Panc1 (cell line): ENCODE data around the gene ADAMTS7.

Experiments
- POLR2AphosphoS5 ChIP-seq: IDR thresholded peaks from 2 replicates; pipeline ENCODE4 v1.6.1; 2012; ENCODE audit warnings: mild to moderate bottlenecking, low read depth, low read length, moderate library complexity
- SIN3A ChIP-seq: IDR thresholded peaks from 2 replicates; pipeline ENCODE4 v1.6.1; 2012; ENCODE audit warnings: low read depth, mild to moderate bottlenecking, low read length, moderate library complexity, borderline replicate concordance; ENCODE audit not compliant: insufficient read depth
- TCF7L2 ChIP-seq: IDR thresholded peaks from 2 replicates; pipeline ENCODE4 v1.6.1; 2011; ENCODE audit warnings: mild to moderate bottlenecking, low read depth, low read length, inconsistent platforms
- TF ChIP-seq, protein P1 (sequence below): fragments of 450-650 bp; IDR thresholded peaks from 2 replicates; pipeline ENCODE4 v1.5.1; 2017; ENCODE audit warnings: mild to moderate bottlenecking
- TF ChIP-seq, protein P2 (sequence below), 2 experiments: IDR thresholded peaks; 2 replicates each; pipeline ENCODE4 v1.6.1; 2011 to 2012; ENCODE audit warnings: low read depth in 2 of 2, control low read depth in 1 of 2, low read length in 1 of 2, mild to moderate bottlenecking in 1 of 2, moderate library complexity in 1 of 2; ENCODE audit not compliant: insufficient read depth in 1 of 2

DNA sequence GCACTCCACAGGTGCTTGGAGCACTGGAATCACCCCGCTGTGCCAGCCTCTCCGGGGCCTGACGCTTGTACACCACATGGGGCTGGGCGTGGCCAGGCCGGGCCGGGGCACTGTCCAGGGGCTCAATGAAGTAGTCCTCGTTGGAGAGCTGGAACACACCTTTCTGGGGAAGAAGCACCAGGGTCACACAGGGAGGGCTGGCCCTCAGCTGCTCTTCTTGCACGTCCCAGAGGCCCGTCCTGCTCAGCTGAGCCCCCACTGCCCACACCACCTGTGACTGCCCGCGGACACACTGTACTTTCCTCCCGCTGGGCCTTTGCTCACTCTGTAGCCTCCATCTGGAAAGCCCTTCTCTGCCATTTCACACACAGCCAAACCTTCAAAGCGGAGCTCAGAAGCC, 13.3 kb downstream of the ADAMTS7 start:
- TF ChIP-seq, protein P1, sequence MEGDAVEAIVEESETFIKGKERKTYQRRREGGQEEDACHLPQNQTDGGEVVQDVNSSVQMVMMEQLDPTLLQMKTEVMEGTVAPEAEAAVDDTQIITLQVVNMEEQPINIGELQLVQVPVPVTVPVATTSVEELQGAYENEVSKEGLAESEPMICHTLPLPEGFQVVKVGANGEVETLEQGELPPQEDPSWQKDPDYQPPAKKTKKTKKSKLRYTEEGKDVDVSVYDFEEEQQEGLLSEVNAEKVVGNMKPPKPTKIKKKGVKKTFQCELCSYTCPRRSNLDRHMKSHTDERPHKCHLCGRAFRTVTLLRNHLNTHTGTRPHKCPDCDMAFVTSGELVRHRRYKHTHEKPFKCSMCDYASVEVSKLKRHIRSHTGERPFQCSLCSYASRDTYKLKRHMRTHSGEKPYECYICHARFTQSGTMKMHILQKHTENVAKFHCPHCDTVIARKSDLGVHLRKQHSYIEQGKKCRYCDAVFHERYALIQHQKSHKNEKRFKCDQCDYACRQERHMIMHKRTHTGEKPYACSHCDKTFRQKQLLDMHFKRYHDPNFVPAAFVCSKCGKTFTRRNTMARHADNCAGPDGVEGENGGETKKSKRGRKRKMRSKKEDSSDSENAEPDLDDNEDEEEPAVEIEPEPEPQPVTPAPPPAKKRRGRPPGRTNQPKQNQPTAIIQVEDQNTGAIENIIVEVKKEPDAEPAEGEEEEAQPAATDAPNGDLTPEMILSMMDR, result no peak
- TF ChIP-seq TCF7L2 (no peak), POLR2AphosphoS5 (no peak), SIN3A (no peak)
- TF ChIP-seq, protein P2, sequence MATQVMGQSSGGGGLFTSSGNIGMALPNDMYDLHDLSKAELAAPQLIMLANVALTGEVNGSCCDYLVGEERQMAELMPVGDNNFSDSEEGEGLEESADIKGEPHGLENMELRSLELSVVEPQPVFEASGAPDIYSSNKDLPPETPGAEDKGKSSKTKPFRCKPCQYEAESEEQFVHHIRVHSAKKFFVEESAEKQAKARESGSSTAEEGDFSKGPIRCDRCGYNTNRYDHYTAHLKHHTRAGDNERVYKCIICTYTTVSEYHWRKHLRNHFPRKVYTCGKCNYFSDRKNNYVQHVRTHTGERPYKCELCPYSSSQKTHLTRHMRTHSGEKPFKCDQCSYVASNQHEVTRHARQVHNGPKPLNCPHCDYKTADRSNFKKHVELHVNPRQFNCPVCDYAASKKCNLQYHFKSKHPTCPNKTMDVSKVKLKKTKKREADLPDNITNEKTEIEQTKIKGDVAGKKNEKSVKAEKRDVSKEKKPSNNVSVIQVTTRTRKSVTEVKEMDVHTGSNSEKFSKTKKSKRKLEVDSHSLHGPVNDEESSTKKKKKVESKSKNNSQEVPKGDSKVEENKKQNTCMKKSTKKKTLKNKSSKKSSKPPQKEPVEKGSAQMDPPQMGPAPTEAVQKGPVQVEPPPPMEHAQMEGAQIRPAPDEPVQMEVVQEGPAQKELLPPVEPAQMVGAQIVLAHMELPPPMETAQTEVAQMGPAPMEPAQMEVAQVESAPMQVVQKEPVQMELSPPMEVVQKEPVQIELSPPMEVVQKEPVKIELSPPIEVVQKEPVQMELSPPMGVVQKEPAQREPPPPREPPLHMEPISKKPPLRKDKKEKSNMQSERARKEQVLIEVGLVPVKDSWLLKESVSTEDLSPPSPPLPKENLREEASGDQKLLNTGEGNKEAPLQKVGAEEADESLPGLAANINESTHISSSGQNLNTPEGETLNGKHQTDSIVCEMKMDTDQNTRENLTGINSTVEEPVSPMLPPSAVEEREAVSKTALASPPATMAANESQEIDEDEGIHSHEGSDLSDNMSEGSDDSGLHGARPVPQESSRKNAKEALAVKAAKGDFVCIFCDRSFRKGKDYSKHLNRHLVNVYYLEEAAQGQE (IDR thresholded peaks at IDR 0.05; ENCODE audit: insufficient read depth in 1 of 2, low read depth in 2 of 2, low read length in 1 of 2), result no peak
